Stimulated activated naive CD4-positive, alpha-beta T cell treated with Interleukin-2 at 50 U/mL for 16 hours (primary cell): ENCODE measurements around the gene CWF19L2.
"Not testable (repeated sequence)": the region's sequence is repeated elsewhere in the genome, so short reads cannot be mapped to it uniquely, and the experiment has no call there.

ENCODE experiments used
- DNase-seq: peaks from one replicate; lab custom pipeline; 2025; lab: John Stamatoyannopoulos, UW

CWF19L2 gene

DNA sequence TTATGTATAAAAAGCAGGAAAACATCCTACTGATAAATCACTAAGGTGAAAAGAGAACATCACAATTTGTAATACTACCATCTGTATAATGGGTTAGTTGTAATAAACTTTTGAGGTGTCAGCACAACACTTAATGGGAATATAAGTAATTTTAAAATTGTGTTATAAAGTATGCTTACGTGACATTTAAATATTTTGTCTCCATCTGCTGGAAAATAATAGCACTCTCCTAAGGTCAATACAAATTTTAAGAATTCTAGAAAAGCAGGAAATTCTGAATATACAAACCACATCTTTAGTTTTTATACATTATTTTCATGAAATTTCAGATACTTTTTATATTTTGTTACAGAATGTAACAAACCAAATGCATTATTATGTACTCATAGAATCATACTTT is 19.5 kb downstream of the CWF19L2 start:
- DNase-seq = no peak

DNA sequence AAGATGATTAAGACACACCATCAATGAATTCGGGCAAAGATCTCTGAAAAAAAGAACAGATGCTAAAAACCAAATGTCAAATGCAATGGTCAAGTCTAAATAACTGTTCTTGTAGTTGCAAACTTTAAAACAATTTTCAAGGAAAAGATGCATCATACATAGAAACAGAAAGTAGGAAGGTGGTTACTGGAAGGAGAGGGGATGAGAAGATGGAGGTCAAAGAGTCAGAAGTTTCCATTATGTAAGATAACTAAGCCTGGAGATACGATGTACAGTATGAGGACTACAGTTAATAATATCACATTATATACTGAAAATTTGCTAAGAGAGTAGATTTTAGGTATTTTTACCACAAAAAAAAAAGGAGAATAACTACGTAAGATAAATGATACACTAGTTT is 27.1 kb downstream of the CWF19L2 start:
- DNase-seq = no peak

DNA sequence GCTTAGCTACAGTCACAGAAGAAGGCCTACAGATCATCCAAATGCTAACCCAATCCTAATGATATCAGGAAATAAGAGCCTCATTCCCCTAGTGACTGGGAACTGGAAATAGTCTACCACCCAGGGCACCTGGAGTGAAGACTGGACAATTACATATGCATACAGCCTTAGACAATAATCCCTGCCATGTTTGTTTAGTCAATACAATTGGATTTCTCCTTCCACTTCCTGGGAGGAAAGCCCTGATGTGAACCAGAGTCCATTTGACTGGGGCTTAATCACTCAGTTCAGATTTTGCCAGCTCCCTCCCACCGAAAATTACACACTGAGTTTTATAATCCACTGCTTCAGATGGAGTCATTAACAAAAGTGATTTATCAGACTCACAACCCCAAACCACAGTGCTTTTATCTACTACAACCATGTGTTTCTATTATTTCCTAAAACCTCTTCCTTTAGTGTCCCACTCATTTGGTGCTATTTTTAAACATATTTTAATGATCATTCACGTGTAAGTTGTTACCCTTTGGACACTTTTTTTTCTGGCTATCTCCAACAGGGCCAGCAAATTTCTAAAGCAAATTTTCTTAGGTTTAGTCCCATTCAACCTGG is 29.9 kb downstream of the CWF19L2 start:
- DNase-seq = no peak

DNA sequence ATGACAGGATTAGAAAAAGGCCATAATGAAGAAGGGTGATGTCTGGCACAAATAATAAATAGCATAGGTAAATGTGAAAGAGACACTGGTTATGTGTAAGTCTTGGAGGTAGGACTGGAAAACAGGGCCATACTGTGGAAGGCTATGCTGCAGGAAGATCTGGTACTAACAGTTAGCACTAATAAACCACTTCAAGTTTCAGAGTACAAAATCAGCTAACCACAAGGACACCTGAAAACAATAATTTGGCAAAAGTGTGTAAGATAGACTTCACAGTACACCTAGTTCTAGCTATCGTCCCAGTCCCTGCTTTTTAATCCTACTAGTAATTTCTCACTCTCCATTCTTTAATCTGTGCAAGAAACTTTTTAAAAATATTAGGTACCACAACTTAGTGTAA is 44.3 kb downstream of the CWF19L2 start:
- DNase-seq = no peak

DNA sequence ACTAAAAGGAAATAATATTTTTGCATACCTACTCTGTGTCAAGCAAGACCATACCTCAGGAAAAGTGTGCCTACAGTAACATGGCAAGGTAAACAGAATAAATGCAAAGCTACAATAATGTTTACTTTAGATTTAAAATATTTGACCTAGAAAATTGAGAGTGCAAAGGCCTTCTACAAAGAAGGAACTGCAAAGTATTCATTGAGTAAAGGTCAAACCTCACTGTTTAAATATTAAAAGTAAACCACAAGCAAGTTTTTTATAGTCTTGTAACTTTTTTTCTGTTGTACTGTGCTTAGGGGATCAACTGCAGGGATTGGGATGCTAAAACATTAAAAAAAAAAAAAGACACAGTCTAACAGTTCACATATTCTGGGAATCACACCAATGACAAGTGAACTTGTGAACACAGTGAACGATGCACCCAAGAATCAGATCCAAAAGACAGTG is 48.8 kb downstream of the CWF19L2 start:
- no peak for DNase-seq

DNA sequence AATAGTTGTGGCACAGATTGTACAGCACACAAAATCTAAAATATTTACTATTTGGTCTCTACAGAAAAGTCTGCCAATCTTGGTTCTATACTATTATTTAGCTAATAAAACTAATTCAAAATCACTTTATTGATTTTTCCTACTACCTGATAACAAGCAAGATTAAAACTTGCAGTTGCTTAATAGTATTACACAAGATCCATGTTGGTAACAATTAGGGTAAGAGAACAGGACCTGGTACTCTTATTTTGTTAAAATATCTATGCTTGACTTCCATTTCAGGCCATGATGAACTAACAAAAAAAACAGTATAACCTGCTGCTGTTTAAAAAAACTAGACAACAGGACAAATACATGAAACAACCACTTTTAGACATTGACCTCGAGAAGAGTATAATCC is 52.4 kb downstream of the CWF19L2 start:
- DNase-seq = no peak

DNA sequence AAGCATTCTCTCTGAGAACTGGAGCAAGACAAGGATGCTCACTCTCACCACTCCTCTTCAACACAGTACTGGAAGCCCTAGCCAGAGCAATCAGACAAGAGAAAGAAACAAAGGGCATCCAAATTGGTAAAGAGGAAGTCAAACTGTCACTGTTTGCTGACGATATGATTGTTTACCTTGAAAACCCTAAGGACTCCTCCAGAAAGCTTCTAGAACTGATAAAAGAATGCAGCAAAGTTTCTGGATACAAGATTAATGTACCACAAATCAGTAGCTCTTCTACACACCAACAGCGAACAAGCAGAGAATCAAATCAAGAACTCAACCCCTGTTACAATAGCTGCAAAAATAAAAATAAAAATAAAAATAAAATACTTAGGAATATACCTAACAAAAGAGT is 56.5 kb downstream of the CWF19L2 start:
- DNase-seq = not testable (repeated sequence)

DNA sequence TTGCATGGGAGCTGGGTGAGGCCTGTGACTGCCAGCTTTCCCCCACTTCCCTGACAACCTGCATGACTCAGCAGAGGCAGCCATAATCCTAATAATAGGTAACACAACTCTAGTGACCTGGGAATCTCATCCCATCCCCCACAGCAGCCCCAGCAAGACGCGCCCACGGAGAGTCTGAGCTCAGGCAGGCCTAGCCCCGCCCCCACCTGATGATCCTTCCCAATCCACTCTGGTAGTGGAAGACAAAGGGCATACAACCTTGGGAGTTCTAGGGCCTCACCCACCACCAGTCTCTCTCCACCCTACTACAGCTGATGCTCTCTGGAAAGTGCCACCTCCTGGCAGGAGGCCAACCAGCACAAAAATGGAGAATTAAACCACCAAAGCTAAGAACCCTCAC is 60.3 kb downstream of the CWF19L2 start:
- no peak for DNase-seq

DNA sequence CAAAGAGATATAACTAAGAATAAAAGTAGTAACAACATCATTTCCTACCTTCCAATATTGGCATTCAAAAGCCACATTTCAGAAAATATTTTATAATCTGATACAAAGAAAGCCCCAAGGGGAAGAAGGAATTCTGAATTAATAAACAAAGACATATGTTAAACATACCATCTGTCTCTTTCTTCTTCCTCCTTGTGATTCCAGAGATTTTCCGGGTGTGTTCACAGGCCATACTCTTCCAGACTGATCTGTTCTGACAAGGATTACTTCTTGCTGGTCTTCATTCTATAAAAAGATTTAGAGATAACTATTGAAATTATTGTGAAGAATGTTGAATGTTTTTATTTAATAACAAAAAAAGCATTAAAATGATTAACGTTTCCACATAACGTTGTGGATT is 65.0 kb downstream of the CWF19L2 start:
- DNase-seq = no peak

DNA sequence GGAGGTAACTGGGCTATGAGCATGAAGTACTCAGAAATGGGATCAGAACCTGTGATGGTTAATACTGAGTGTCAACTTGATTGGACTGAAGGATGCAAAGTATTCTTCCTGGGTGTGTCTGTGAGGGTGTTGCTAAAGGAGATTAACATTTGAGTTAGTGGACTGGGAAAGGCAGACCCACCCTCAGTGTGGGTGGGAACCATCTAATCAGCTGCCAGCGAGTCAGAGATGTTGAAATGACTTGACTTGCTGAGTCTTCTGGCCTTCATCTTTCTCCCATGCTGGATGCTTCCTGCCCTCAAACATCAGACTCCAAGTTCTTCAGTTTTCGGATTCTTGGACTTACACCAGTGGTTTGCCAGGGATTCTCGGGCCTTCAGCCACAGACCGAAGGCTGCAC is 66.9 kb downstream of the CWF19L2 start:
- DNase-seq = not testable (repeated sequence)

DNA sequence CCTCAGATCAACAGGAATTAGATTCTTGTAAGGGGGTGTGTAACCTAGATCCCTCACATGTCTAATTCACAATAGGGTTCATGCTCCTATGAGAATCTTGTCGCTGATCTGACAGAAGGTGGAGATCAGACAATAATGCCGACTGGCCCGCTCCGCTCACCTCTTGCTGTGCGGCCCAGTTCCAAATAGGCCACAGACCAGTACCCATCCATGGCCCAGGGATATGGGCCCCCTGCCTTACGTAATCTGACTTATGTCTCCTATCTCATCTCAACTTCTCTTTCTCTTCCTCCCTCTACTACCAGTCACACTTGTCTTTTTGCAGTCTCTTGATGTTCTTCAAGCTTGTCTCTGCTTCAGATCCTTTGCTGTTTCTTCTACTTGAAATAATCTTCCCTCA is 70.0 kb downstream of the CWF19L2 start:
- DNase-seq = no peak

DNA sequence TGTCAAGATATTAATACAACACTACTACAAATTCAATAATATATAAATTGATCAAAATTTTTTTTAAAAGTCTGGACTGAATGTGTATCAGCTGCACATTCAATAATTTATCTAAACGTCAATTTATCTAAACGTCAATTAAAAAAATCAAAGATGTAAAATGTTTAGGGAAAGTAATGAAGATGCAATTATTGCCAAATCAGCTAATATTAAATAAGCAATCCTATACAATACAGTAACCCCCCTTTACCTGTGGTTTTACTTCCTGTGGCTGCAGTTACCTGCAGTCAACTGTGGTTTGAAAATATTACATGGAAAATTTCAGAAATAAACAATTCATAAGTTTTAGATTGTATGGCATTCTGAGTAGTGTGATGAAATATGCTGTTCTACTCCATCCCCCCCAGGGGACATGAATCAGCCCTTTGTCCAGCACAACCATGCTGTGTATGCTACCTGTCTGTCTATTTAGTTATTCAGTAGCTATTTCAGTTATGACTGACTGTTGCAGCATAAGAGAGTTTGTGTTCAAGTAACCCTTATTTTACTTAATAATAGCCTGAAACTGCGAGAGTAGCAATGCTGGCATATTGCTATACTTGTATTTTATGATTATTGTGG is 72.2 kb downstream of the CWF19L2 start:
- no peak for DNase-seq

DNA sequence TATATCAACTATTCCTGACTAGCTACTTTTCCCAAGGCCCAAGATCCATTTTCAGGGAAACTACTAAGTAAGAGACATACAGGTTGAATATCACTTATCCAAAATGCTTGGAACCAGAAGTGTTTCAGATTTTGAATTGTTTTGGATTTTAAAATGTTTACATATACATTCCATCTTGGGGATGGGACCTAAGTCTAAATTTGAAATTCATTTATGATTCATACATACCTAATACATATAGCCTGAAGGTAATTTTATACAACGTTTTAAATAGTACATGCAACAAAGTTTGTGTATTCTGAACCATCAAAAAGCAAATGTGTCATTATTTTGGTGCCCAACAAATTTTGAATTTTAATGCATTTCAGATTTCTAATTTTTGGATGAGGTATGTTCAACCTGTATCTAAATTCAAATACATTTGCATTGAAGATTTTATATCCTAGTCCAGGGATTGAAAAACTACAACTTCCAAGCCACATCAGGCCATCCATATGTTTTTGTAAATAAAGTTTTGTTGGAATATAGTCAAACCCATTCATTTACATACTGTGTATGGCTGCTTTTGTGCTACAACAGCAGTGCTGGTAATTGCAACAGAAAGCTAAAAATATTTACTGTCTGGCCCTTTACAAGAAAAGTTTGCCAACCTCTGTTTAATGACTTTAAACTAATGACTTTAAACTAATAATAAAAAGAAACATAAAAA is 73.3 kb downstream of the CWF19L2 start:
- no peak for DNase-seq

DNA sequence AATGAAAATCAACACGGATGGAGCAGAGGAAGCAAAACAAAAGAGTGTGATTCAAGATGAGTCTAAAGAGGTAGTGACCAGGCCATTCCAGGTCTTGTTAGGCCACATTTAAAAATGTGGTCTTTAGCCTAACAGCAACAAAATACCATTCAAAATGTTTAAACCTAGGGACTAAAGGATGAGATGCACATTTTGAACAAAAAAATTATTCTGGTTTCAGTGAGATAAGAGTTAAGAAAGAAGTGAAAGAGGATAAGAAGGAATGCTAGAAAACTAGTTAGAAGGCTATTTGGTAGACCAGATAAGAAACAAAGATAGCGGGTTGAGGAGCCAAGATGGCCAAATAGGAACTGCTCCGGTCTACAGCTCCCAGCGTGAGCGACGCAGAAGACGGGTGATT is 85.2 kb downstream of the CWF19L2 start:
- DNase-seq = no peak

DNA sequence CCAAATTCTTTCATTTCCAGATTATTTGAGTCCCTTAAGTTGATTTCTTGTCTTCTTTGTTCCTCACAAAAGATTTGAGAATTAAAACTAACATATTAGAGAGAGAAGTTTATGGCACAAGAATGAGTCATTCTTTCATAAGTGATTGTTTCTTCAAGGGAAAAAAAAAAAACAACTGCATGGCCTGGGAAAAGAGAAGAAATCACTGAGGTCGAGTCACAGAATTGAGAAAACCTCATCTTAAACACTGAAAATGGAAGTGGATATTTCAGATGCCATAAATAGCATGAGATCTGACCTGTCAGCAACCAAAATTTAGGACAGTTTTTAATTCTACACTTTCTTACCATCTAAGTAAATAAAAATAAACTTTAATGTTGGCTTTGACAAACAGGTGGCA is 87.2 kb downstream of the CWF19L2 start:
- no peak for DNase-seq

DNA sequence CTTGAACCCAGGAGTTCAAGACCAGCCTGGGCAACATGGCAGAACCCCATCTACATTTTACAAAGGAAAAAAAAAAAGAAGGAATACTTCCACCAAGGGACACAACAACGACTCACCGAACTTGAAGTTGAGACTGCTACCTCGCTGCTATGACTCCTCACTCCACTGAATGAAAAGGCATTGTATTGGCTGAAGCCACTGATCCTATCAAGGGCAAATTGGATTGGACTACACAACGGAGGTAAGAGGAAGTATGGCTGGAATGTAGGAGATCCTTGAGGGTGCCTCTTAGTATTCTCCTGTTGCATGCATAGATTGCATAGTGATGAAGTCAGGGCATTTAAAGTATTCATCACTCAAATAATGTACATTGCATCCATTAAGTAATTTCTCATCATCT is 97.9 kb downstream of the CWF19L2 start:
- DNase-seq = no peak

DNA sequence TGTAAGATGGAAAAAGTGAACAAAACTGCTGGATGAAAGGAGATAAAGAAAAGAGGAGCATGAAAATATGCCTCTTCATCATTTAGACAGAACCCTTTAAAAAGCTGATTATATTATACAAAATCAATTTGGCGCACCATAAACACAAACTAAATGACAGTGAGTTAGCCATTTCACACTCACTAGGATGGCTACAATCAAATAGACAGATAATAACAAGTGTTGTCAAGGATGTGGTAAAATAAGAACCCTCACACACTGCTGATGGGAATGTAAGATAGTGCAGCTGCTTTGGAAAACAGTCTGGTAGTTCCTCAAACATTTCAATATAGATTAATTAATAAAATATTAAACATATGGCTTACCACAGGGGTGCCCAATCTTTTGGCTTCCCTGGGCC is 99.7 kb downstream of the CWF19L2 start:
- DNase-seq = no peak

DNA sequence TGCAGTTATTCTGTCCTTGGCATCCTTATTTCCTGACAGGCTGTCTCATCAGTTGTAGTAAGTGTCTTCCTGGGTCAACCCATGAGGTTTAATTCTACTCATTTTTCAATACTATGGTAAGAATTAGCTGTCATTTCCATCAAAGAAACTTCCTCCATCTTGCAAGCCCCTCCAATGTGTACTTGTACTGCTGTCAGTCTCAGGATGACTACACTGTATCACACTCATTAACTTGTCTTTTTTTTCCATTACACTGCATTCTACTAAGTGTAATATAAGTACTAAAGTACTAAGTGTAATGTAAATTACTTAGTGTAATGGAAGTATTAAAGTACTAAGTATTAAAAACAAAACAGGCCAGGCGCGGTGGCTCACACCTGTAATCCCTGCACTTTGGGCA is 102.8 kb downstream of the CWF19L2 start:
- DNase-seq = no peak

DNA sequence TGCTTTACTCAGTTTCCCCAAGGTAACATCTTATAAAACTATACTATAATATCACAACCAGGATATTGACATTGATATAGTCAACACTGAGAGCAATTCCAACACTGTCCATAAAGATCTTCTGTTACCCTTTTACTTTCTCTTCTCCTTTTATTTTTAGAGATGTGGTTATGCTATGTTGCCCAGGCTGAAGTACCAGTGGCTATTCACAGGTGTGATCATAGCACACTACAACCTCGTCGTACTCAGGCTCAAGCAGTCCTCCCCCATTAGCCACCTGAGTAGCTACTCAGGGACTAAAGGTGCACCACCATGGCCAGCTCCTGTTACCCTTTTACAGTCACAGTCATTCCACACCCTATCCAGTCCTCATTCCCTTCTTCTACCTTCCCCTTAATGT is 119.7 kb downstream of the CWF19L2 start:
- DNase-seq = no peak

DNA sequence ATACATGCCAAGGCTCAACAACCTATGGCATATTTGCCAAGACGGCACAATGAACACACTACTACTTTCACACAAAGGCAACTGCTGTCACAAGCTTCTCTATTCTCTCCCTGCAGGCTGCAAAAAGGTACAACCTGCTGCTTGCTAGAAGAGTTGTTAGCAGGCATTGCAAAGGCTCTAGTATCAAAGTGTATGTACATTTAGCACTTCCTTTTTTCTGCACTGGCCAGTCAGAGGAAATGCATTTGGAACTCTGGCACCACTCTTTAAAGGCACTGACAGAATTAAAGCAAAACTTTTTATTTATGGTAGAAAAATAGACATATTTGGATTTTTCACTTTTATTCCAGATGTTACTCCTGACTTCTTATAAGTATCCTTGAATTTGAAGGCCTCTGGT is 125.9 kb downstream of the CWF19L2 start:
- DNase-seq = no peak

DNA sequence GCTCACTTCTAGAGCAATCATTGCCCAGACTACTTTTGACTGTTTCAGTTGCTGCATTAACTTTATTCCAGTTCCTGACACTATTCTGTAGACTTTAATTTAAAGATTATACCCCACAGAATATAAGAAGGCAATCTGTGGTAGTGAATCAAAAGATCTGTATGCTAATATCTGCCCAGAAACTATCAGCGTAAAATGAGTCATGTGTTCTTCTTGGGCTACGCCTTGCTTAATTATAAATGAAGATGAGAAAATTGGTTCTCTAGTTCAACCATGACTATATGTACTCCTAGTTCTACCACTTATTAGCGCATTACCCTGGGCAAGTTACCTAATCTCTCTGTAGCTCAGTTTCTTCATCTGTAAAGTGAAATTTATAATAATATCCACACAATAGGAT is 128.5 kb downstream of the CWF19L2 start:
- no peak for DNase-seq

DNA sequence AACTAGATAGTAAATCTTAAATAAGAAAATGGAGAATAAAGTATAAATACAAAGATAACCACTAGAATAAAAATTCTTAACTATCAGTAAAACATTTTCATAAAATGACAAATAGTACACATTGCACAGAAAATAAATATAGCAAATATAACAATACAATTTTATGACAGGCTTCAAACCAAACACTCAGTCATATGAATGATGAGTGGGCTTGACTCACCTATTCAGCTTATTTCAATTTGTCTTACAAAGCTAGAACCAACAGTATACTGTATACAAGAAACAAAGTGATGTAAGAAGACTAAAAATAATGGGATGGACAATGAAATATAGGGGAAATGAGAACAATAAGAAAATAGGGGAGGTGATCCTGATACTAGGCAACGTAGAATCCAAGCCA is 141.2 kb downstream of the CWF19L2 start:
- DNase-seq = no peak

DNA sequence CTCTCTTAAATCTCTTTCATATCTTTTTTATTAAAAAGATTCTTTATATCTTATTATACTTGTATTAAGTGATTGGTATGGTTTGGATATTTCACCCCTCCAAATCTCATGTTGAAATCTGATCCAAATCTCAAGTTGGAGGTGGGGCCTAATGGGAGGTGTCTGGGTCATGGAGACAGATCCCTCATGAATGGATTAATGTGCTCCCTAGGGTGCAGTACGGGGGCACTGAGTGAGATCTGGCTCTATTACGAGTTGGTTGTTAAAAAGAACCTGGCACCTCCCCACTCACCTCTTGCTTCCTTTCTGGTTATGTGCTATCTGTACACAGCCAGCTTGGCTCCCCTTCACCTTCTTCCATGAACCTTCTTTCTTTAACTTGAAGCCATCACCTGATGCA is 149.6 kb downstream of the CWF19L2 start:
- no peak for DNase-seq

DNA sequence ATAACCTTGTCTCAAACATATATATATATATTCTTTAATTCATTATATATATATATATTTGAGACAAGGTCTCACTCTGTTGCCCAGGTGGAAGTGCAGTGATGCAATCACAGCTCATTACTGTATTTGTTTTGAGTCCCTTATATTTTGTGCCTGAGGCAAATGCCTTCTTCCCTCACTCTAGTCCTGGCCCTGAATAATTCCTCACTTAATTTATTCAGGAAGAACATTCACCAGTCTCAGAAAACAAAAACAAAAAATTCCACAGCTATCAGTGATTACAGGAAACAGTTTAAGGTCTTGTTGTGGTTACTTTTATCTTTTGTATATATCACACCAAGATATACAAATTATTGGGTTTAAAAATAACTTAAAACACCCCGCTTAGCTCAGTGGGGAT is 155.7 kb downstream of the CWF19L2 start:
- no peak for DNase-seq
